ENCODE data around the gene ACSF3. TPM values are rescaled to one million over a fixed set of nuclear protein-coding genes. Genes with fewer than 3 reads are reported as not detected.

Gene ACSF3
- total RNA-seq, 1 experiment from 2014 or later, result 39.2 TPM

DNA sequence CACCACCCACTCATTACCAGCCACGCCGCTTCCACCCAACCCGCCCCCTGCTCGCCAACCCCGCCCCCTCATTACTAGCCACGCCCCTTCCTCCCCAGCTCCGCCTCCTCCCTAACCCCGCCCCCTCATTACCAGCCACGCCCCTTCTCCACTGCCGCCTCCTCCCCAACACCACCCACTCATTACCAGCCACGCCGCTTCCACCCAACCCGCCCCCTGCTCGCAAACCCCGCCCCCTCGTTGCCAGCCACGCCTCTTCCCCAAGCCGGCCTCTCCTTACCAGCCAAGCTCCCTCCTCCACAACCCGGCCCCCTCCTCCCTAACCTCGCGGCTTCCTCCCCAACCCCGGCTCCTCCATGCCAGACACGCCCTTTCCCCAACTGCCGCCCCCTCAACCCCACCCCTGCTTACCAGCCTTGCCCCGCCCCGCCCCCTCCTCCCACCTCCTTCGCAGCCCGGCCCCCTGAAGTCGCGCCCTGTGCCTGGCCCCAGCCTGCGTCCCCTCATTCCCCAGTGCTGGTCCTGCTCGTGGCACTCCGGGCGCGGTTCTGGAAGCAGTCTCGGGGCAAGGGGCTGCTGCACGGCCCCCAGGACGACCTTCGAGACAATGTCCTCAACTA, 99.4 kb downstream of the ACSF3 start:
- ChIA-PET POLR2A (no interaction called here), CTCF (no interaction called here)
- BruUV-seq (replicated peaks), result no TSS peak
- no peak overlapping the region for H3K4me3 Mint-ChIP-seq (ENCODE audit: unreplicated experiment)
- no peaks in the 10 kb centered on the region for H3K9me3 Mint-ChIP-seq (ENCODE audit: unreplicated experiment)
- TF ChIP-seq, protein P1, sequence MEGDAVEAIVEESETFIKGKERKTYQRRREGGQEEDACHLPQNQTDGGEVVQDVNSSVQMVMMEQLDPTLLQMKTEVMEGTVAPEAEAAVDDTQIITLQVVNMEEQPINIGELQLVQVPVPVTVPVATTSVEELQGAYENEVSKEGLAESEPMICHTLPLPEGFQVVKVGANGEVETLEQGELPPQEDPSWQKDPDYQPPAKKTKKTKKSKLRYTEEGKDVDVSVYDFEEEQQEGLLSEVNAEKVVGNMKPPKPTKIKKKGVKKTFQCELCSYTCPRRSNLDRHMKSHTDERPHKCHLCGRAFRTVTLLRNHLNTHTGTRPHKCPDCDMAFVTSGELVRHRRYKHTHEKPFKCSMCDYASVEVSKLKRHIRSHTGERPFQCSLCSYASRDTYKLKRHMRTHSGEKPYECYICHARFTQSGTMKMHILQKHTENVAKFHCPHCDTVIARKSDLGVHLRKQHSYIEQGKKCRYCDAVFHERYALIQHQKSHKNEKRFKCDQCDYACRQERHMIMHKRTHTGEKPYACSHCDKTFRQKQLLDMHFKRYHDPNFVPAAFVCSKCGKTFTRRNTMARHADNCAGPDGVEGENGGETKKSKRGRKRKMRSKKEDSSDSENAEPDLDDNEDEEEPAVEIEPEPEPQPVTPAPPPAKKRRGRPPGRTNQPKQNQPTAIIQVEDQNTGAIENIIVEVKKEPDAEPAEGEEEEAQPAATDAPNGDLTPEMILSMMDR (IDR thresholded peaks at IDR 0.05; ENCODE audit: unreplicated experiment), result no peak
- no peaks in the 10 kb centered on the region for H3K4me1 Mint-ChIP-seq (ENCODE audit: insufficient read depth, unreplicated experiment)
- no peak overlapping the region for H3K27ac Mint-ChIP-seq (ENCODE audit: low read depth, unreplicated experiment)
- no peak for DNase-seq (ENCODE audit: unreplicated experiment)
- intact Hi-C loops (cut with micrococcal nuclease), result no loop called here
- peaks cover 3% of the 10 kb centered on the region for H3K36me3 Mint-ChIP-seq (ENCODE audit: insufficient read depth, unreplicated experiment)
- H3K27me3 Mint-ChIP-seq (ENCODE audit: insufficient read depth, unreplicated experiment), result no peaks in the 10 kb centered on the region

DNA sequence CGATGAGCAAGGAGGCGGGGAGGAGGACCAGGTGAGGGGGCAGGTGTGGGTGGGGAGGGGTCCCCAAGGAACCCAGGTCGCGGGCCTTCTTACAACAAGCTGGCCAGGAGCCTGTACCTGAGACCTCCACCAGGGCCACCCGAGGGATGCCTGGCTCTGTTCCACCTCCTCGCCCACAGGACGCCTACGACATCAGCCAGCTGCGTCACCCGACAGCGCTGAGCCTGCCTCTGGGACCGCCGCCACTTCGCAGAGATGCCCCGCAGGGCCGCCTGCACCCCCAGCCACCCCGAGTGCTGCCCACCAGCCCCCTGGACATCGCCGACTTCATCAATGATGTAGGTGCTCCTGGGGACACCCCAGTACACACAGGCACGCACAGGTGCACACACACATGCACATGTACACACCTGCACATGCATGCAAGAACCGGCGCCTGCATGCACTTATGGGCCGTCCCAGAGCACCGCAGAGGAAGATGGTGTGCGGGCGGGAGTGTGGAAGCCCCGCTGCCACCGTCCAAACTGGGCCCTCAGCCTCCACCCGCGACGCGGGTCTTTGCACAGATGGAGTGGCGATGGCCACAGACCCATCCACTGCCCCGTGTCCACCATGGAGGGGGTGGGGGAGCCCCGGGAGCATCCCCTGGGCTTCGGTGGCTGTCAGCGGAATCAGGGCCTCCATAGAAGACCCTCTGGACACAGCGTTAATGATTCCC, 100.1 kb downstream of the ACSF3 start:
- BruUV-seq (replicated peaks), result no TSS peak
- intact Hi-C loops (cut with micrococcal nuclease), result no loop called here
- Mint-ChIP-seq H3K27me3 (ENCODE audit: insufficient read depth, unreplicated experiment) (no peaks in the 10 kb centered on the region), H3K27ac (ENCODE audit: low read depth, unreplicated experiment) (no peak overlapping the region), H3K4me3 (ENCODE audit: unreplicated experiment) (no peak overlapping the region), H3K4me1 (ENCODE audit: insufficient read depth, unreplicated experiment) (no peaks in the 10 kb centered on the region), H3K9me3 (ENCODE audit: unreplicated experiment) (no peaks in the 10 kb centered on the region), H3K36me3 (ENCODE audit: insufficient read depth, unreplicated experiment) (peaks cover 4% of the 10 kb centered on the region)
- CTCF ChIA-PET, result interaction anchor here (0.6 kb wide), 1 partner anchor 485 kb away, joined by 3 read pairs; no protein-coding TSS in a partner anchor
- DNase-seq (ENCODE audit: unreplicated experiment), result no peak
- POLR2A ChIA-PET, result no interaction called here
- TF ChIP-seq, protein P1 (IDR thresholded peaks at IDR 0.05; ENCODE audit: unreplicated experiment), result no peak

DNA sequence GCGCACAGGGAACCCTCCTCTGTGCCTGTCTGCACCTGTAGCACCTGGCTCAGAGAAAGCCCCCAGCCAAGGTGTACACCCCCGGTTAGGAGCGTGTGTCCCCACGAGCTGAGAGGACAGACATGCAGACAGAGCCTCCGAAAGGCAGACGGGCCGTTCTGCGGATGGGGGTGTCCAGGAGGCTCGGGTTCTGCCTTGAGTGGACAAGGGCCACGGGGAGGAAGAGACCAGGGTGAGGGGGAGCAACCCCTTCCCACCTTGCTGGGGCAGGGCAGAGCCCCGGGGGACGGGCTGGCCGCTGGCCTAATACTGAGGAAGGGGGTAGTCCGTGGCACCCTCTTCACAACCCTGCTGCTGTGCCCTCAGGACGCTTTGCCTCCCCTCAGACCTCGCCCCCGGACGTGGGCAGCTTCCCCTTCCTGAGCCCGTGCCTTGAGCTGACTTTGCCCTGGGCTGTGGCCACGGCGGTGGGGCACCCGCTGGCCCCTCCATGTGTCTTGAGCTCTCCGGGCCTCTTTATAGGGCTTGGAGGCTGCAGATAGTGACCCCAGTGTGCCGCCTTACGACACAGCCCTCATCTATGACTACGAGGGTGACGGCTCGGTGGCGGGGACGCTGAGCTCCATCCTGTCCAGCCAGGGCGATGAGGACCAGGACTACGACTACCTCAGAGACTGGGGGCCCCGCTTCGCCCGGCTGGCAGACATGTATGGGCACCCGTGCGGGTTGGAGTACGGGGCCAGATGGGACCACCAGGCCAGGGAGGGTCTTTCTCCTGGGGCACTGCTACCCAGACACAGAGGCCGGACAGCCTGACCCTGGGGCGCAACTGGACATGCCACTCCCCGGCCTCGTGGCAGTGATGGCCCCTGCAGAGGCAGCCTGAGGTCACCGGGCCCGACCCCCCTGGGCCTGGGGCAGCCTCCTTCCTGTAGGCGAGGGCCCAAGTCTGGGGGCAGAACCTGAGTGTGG, 101.0 kb downstream of the ACSF3 start:
- H3K4me1 Mint-ChIP-seq (ENCODE audit: insufficient read depth, unreplicated experiment), result no peaks in the 10 kb centered on the region
- no peak overlapping the region for H3K27ac Mint-ChIP-seq (ENCODE audit: low read depth, unreplicated experiment)
- H3K4me3 Mint-ChIP-seq (ENCODE audit: unreplicated experiment), result no peak overlapping the region
- no peaks in the 10 kb centered on the region for H3K9me3 Mint-ChIP-seq (ENCODE audit: unreplicated experiment)
- TF ChIP-seq, protein P1 (IDR thresholded peaks at IDR 0.05; ENCODE audit: unreplicated experiment), result no peak
- H3K36me3 Mint-ChIP-seq (ENCODE audit: insufficient read depth, unreplicated experiment), result peaks cover 4% of the 10 kb centered on the region
- ChIA-PET POLR2A (no interaction called here), CTCF (interaction anchor here (0.6 to 0.7 kb wide), 2 partner anchors 22 to 484 kb away, joined by 3 to 5 read pairs; no protein-coding TSS in a partner anchor)
- no TSS peak for BruUV-seq (replicated peaks)
- DNase-seq (ENCODE audit: unreplicated experiment), result no peak
- H3K27me3 Mint-ChIP-seq (ENCODE audit: insufficient read depth, unreplicated experiment), result no peaks in the 10 kb centered on the region
- intact Hi-C loops (cut with micrococcal nuclease), result no loop called here

Data from MCF 10A (cell line).